HEK293 (cell line): ENCODE measurements around the gene ANAPC5.

Experiments used
- ATF2 ChIP-seq: fragments of 450-650 bp; formaldehyde crosslinking; IDR thresholded peaks from 2 replicates; pipeline ENCODE4 v1.5.1; 2016; ENCODE audit warnings: missing biosample characterization, missing genetic modification characterization, low read depth
- ELK4 ChIP-seq: IDR thresholded peaks from 2 replicates; pipeline ENCODE4 v1.6.1; 2011; ENCODE audit warnings: mild to moderate bottlenecking, low read depth, low read length, borderline replicate concordance
- GLIS1 ChIP-seq: fragments of 450-650 bp; formaldehyde crosslinking; IDR thresholded peaks from 2 replicates; pipeline ENCODE4 v1.5.1; 2016; ENCODE audit warnings: missing biosample characterization, missing genetic modification characterization
- KLF10 ChIP-seq: fragments of 450-650 bp; IDR thresholded peaks from 2 replicates; pipeline ENCODE4 v1.5.1; 2018; ENCODE audit warnings: missing biosample characterization, mild to moderate bottlenecking, missing genetic modification characterization
- PBX3 ChIP-seq: sonication (generic); formaldehyde crosslinking; IDR thresholded peaks from 2 replicates; pipeline ENCODE4 v1.8.1; 2022; ENCODE audit warnings: mild to moderate bottlenecking, moderate library complexity, missing genetic modification reagents
- REPIN1 ChIP-seq: fragments of 450-650 bp; formaldehyde crosslinking; IDR thresholded peaks from 2 replicates; pipeline ENCODE4 v1.5.1; 2017; ENCODE audit warnings: missing biosample characterization, missing genetic modification characterization, low read depth
- SALL2 ChIP-seq: fragments of 450-650 bp; formaldehyde crosslinking; IDR thresholded peaks from 2 replicates; pipeline ENCODE4 v1.5.0; 2017; ENCODE audit warnings: missing biosample characterization, mild to moderate bottlenecking, missing genetic modification characterization, borderline replicate concordance
- SP2 ChIP-seq: fragments of 450-650 bp; formaldehyde crosslinking; IDR thresholded peaks from 2 replicates; pipeline ENCODE4 v1.5.1; 2016; ENCODE audit warnings: missing biosample characterization, missing genetic modification characterization
- WT1 ChIP-seq: fragments of 450-650 bp; formaldehyde crosslinking; IDR thresholded peaks from 2 replicates; pipeline ENCODE4 v1.5.1; 2016; ENCODE audit warnings: missing biosample characterization, missing genetic modification characterization
- ZBTB17 ChIP-seq: fragments of 450-650 bp; formaldehyde crosslinking; IDR thresholded peaks from 2 replicates; pipeline ENCODE4 v1.5.1; 2016; ENCODE audit warnings: missing biosample characterization, missing genetic modification characterization
- ZBTB21 ChIP-seq: fragments of 450-650 bp; formaldehyde crosslinking; IDR thresholded peaks from 2 replicates; pipeline ENCODE4 v1.5.1; 2017; ENCODE audit warnings: missing biosample characterization, missing genetic modification characterization
- ZBTB26 ChIP-seq: fragments of 450-650 bp; formaldehyde crosslinking; optimal IDR thresholded peaks from 2 replicates; pipeline ENCODE3; 2016; ENCODE audit warnings: missing biosample characterization, mild to moderate bottlenecking, missing genetic modification characterization
- ZBTB44 ChIP-seq: fragments of 450-650 bp; IDR thresholded peaks from 2 replicates; pipeline ENCODE4 v1.5.1; 2018; ENCODE audit warnings: missing biosample characterization, mild to moderate bottlenecking, missing genetic modification characterization
- ZBTB48 ChIP-seq: fragments of 450-650 bp; formaldehyde crosslinking; IDR thresholded peaks from 2 replicates; pipeline ENCODE4 v1.5.1; 2016; ENCODE audit warnings: missing biosample characterization, missing genetic modification characterization
- ZIC2 ChIP-seq: fragments of 450-650 bp; formaldehyde crosslinking; IDR thresholded peaks from 2 replicates; pipeline ENCODE4 v1.5.1; 2016; ENCODE audit warnings: missing biosample characterization, missing genetic modification characterization
- ZNF114 ChIP-seq: fragments of 450-650 bp; formaldehyde crosslinking; IDR thresholded peaks from 2 replicates; pipeline ENCODE4 v1.5.0; 2017; ENCODE audit warnings: missing biosample characterization, missing genetic modification characterization
- ZNF2 ChIP-seq: fragments of 450-650 bp; formaldehyde crosslinking; IDR thresholded peaks from 2 replicates; pipeline ENCODE4 v1.5.1; 2016; ENCODE audit warnings: missing biosample characterization, missing genetic modification characterization
- ZNF23 ChIP-seq: fragments of 450-650 bp; formaldehyde crosslinking; IDR thresholded peaks from 2 replicates; pipeline ENCODE4 v1.5.1; 2016; ENCODE audit warnings: missing biosample characterization, missing genetic modification characterization, borderline replicate concordance
- ZNF335 ChIP-seq: fragments of 450-650 bp; formaldehyde crosslinking; conservative IDR thresholded peaks from 2 replicates; pipeline ENCODE4 v1.5.1; 2016; ENCODE audit warnings: missing biosample characterization, missing genetic modification characterization
- ZNF416 ChIP-seq: fragments of 450-650 bp; formaldehyde crosslinking; IDR thresholded peaks from 2 replicates; pipeline ENCODE4 v1.5.1; 2016; ENCODE audit warnings: missing biosample characterization, missing genetic modification characterization
- ZNF501 ChIP-seq: fragments of 450-650 bp; formaldehyde crosslinking; IDR thresholded peaks from 2 replicates; pipeline ENCODE4 v1.5.1; 2016; ENCODE audit warnings: missing biosample characterization, missing genetic modification characterization
- ZNF513 ChIP-seq: fragments of 450-650 bp; IDR thresholded peaks from 2 replicates; pipeline ENCODE4 v1.5.1; 2018; ENCODE audit warnings: missing biosample characterization, missing genetic modification characterization
- ZNF561 ChIP-seq: fragments of 450-650 bp; IDR thresholded peaks from 2 replicates; pipeline ENCODE4 v1.5.1; 2018; ENCODE audit warnings: missing biosample characterization, missing genetic modification characterization, borderline replicate concordance
- ZNF600 ChIP-seq: fragments of 450-650 bp; formaldehyde crosslinking; IDR thresholded peaks from 2 replicates; pipeline ENCODE4 v1.5.1; 2016; ENCODE audit warnings: missing biosample characterization, missing genetic modification characterization
- ZNF610 ChIP-seq: fragments of 450-650 bp; formaldehyde crosslinking; IDR thresholded peaks from 2 replicates; pipeline ENCODE4 v1.5.1; 2016; ENCODE audit warnings: missing biosample characterization, missing genetic modification characterization, borderline replicate concordance
- ZNF660 ChIP-seq: fragments of 450-650 bp; IDR thresholded peaks from 2 replicates; pipeline ENCODE4 v1.5.1; 2018; ENCODE audit warnings: missing biosample characterization, mild to moderate bottlenecking, missing genetic modification characterization
- ZNF677 ChIP-seq: fragments of 450-650 bp; IDR thresholded peaks from 2 replicates; pipeline ENCODE4 v1.5.0; 2018; ENCODE audit warnings: missing biosample characterization, mild to moderate bottlenecking, missing genetic modification characterization, moderate library complexity
- ZNF792 ChIP-seq: fragments of 450-650 bp; formaldehyde crosslinking; IDR thresholded peaks from 2 replicates; pipeline ENCODE4 v1.5.1; 2016; ENCODE audit warnings: missing biosample characterization, missing genetic modification characterization

The ANAPC5 gene

GRCh38 chr12:121399391-121400331 is 47.5 kb upstream of the ANAPC5 start, which contains the start of gene RNF34 (continued):
- peak; percentile 95 for TF ChIP-seq ZBTB17 (tag by site-specific recombination)
- TF ChIP-seq KLF10, result peak; percentile 98
- TF ChIP-seq ZNF660, result peak; percentile 68; the same call in 1 of the 2 replicates
- TF ChIP-seq ZNF335 (tag by site-specific recombination), result peak; percentile 85
- no peak for TF ChIP-seq ZBTB48 (tag by site-specific recombination)
- 0 out of 2 replicates have a peak, but pooled peaks have one; percentile 2 for TF ChIP-seq ZNF677 (tag by site-specific recombination)
- no peak for TF ChIP-seq ELK4
- TF ChIP-seq REPIN1 (tag by site-specific recombination), result 0 out of 2 replicates have a peak, but pooled peaks have one; percentile 36
- TF ChIP-seq ZBTB26 (tag by site-specific recombination), result peak; percentile 92
- 0 out of 2 replicates have a peak, but pooled peaks have one; percentile 42 for TF ChIP-seq ZNF2 (tag by site-specific recombination)
- TF ChIP-seq ZNF610 (tag by site-specific recombination), result peak; percentile 91
- peak; percentile 17; the same call in 1 of the 2 replicates for TF ChIP-seq ZNF561 (tag by site-specific recombination)
- TF ChIP-seq ZBTB44 (tag by site-specific recombination), result no peak
- peak; percentile 93 for TF ChIP-seq ZNF600 (tag by site-specific recombination)
- peak; percentile 99 for TF ChIP-seq GLIS1 (tag by site-specific recombination)
- peak; percentile 86 for TF ChIP-seq ZIC2 (tag by site-specific recombination)
- peak; percentile 52 for TF ChIP-seq ZNF501 (tag by site-specific recombination)
- TF ChIP-seq ZNF23, result no peak
- no peak for TF ChIP-seq SALL2 (tag by site-specific recombination)
- no peak for TF ChIP-seq ZNF114 (tag by site-specific recombination)
- TF ChIP-seq SP2, result peak; percentile 99
- peak; percentile 82; the same call in 1 of the 2 replicates for TF ChIP-seq WT1 (tag by site-specific recombination)
- 0 out of 2 replicates have a peak, but pooled peaks have one; percentile 15 for TF ChIP-seq ZBTB21 (tag by site-specific recombination)
- TF ChIP-seq ZNF792 (tag by site-specific recombination), result no peak
- 0 out of 2 replicates have a peak, but pooled peaks have one; percentile 10 for TF ChIP-seq ZNF513 (tag by site-specific recombination)
- no peak for TF ChIP-seq ATF2
- peak; percentile 99 for TF ChIP-seq PBX3 (CRISPR knock-in tag)
- TF ChIP-seq ZNF416 (tag by site-specific recombination), result no peak
